GM12878 (cell line): ENCODE data around the gene CD2AP. TPM values are rescaled to one million over a fixed set of nuclear protein-coding genes. Genes with fewer than 3 reads are reported as not detected.

Source experiments
- ATAC-seq: fragments of 200-7000 bp; cut with Tn5 transposase; 3 replicates; pipeline ENCODE4 v1.9.1; 2020; ENCODE audit warnings: mild to moderate bottlenecking, moderate library complexity
- BruUV-seq: library from RNA; stranded (reverse); fragments of 400-500 nt; replicated peaks from 2 replicates; lab custom pipeline; 2021; lab: Mats Ljungman, UMichigan
- CTCF ChIA-PET: fragments of 300-600 bp; sonication (Branson Sonifier 250); formaldehyde crosslinking; extraction: SDS; loops from one replicate; lab custom pipeline; 2021; ENCODE audit warnings: inconsistent platforms; lab: Yijun Ruan, JAX
- POLR2A ChIA-PET: fragments of 350-600 bp; formaldehyde crosslinking; extraction: SDS; loops from one replicate; lab custom pipeline; 2021; ENCODE audit warnings: inconsistent platforms; lab: Charles Lee
- RAD21 ChIA-PET: fragments of 300-600 bp; sonication (Branson Sonifier 250); formaldehyde crosslinking; loops from one replicate; lab custom pipeline; 2023; ENCODE audit warnings: antibody characterized with exemption; ENCODE audit not compliant: unreplicated experiment; lab: Charles Lee
- SMC1A ChIA-PET: fragments of 300-600 bp; sonication (Branson Sonifier 250); formaldehyde crosslinking; loops from one replicate; lab custom pipeline; 2023; ENCODE audit not compliant: unreplicated experiment, uncharacterized antibody; lab: Charles Lee
- DNase-seq: peaks from one replicate; pipeline ENCODE4 v3.0.0-alpha.2; 2011; ENCODE audit warnings: low read depth, low spot score
- FAIRE-seq: peaks from 3 replicates; lab custom pipeline; 2011; peaks lifted over from hg19 to GRCh38; lab: Jason Lieb, UNC
- H2AFZ ChIP-seq: 2 replicates; pipeline ENCODE4 v1.6.0; 2011; ENCODE audit warnings: low read depth, low read length, control low read depth; ENCODE audit not compliant: control insufficient read depth
- H3K27ac ChIP-seq: 2 replicates; pipeline ENCODE4 v1.5.1; 2011; ENCODE audit warnings: control low read depth; ENCODE audit not compliant: control insufficient read depth, insufficient read depth
- H3K27me3 ChIP-seq, 2 experiments: replicated peaks in 1 of 2; 2 replicates each; pipeline versions ENCODE4 v1.6.0 to v1.6.1; 2011; ENCODE audit warnings: low read length in 1 of 2; ENCODE audit not compliant: control insufficient read depth in 2 of 2, insufficient read depth in 2 of 2
- H3K36me3 ChIP-seq, 2 experiments: 2 replicates each; pipeline ENCODE4 v1.5.1; 2011; ENCODE audit warnings: low read length in 1 of 2; ENCODE audit not compliant: control insufficient read depth in 2 of 2, insufficient read depth in 2 of 2
- H3K4me1 ChIP-seq: 2 replicates; pipeline ENCODE4 v1.6.1; 2011; ENCODE audit warnings: mild to moderate bottlenecking, low read length, moderate library complexity, mixed read lengths; ENCODE audit not compliant: control insufficient read depth, insufficient read depth
- H3K4me2 ChIP-seq: 2 replicates; pipeline ENCODE4 v1.6.0; 2011; ENCODE audit warnings: control low read depth; ENCODE audit not compliant: control insufficient read depth, insufficient read depth
- H3K4me3 ChIP-seq: fragments of 200-600 bp; sonication (generic); 2 replicates; pipeline ENCODE4 v1.5.1; 2016
- H3K79me2 ChIP-seq: 2 replicates; pipeline ENCODE4 v1.6.0; 2011; ENCODE audit warnings: low read length; ENCODE audit not compliant: control insufficient read depth, insufficient read depth
- H3K9ac ChIP-seq: 2 replicates; pipeline ENCODE4 v1.8.0; 2011; ENCODE audit warnings: low read length, control low read depth, mixed read lengths; ENCODE audit not compliant: control insufficient read depth, insufficient read depth
- H3K9me3 ChIP-seq: replicated peaks from 3 replicates; pipeline ENCODE4 v1.5.1; 2011; ENCODE audit warnings: mild to moderate bottlenecking, low read length; ENCODE audit not compliant: control insufficient read depth, insufficient read depth
- H4K20me1 ChIP-seq: 2 replicates; pipeline ENCODE4 v1.6.0; 2011; ENCODE audit not compliant: control insufficient read depth, insufficient read depth
- CBFB ChIP-seq: IDR thresholded peaks from 2 replicates; pipeline ENCODE4 v1.6.1; 2016; ENCODE audit warnings: antibody characterized with exemption, low read depth
- MYC ChIP-seq: IDR thresholded peaks from 2 replicates; pipeline ENCODE4 v1.6.1; 2011; ENCODE audit warnings: mild to moderate bottlenecking, low read length, moderate library complexity, inconsistent platforms; ENCODE audit not compliant: insufficient read depth, insufficient replicate concordance, insufficient read length, severe bottlenecking
- NBN ChIP-seq: fragments of 450-650 bp; IDR thresholded peaks from 2 replicates; pipeline ENCODE4 v1.6.1; 2016
- RB1 ChIP-seq: fragments of 450-650 bp; formaldehyde crosslinking; IDR thresholded peaks from 2 replicates; pipeline ENCODE4 v1.6.1; 2017; ENCODE audit warnings: mild to moderate bottlenecking, borderline replicate concordance
- SMC3 ChIP-seq: IDR thresholded peaks from 2 replicates; pipeline ENCODE4 v1.6.1; 2011; ENCODE audit warnings: low read length, improper control_type of control experiment, borderline replicate concordance
- SP1 ChIP-seq: IDR thresholded peaks from one replicate; pipeline ENCODE4 v1.6.1; 2011; ENCODE audit warnings: low read depth, low read length
- YBX1 ChIP-seq: fragments of 450-650 bp; IDR thresholded peaks from 2 replicates; pipeline ENCODE4 v1.6.1; 2016; ENCODE audit warnings: antibody characterized with exemption
- ZNF24 ChIP-seq: fragments of 450-650 bp; IDR thresholded peaks from 2 replicates; pipeline ENCODE4 v1.6.1; 2017; ENCODE audit warnings: antibody characterized with exemption, mild to moderate bottlenecking
- ZZZ3 ChIP-seq: IDR thresholded peaks from 2 replicates; pipeline ENCODE4 v1.6.1; 2011; ENCODE audit warnings: low read depth; ENCODE audit not compliant: control insufficient read depth, insufficient read length
- WGBS: methylation state at CpG from one replicate; pipeline ENCODE4 v1.1.6; 2016; ENCODE audit warnings: low lambda C conversion rate; ENCODE audit not compliant: insufficient replicate concordance, insufficient coverage; ENCODE audit errors: missing lambda C conversion rate; 5-methylcytosine and 5-hydroxymethylcytosine counted together
- in situ Hi-C: fragments of 300-500 bp; cut with MboI; formaldehyde crosslinking; loops from 9 replicates; pipeline ENCODE4 v1.14.3; 2018; ENCODE audit warnings: mixed read lengths
- intact Hi-C: fragments of 100-400 bp; cut with micrococcal nuclease; formaldehyde crosslinking; loops from one replicate; pipeline ENCODE4 v1.14.2; 2022; ENCODE audit not compliant: unreplicated experiment
- polyA plus RNA-seq, 11 experiments: library from polyadenylated mRNA; depleted of rRNA in 4 of 11; unstranded in 6 of 11; stranded (reverse) in 5 of 11; fragments of >200 nt; fragmentation: Nextera tagmentation in 4 of 11; fragmentation: Illumina TruSeq in 1 of 11; extraction: Ambion mirVana in 4 of 11; extraction: Trizol in 1 of 11; gene quantifications; 1 replicate in 1 of 11; 2 replicates in 10 of 11; pipeline versions ENCODE4 v1.2.1 to v1.2.3, GENCODE V29; 2011 to 2016; ENCODE audit warnings: inconsistent platforms in 2 of 11, missing spikeins in 2 of 11, low read depth in 1 of 11
- total RNA-seq, 4 experiments: library from RNA; depleted of rRNA in 3 of 4; stranded (reverse); fragments of >200 nt in 3 of 4; fragmentation: Illumina TruSeq in 1 of 4; extraction: Trizol in 1 of 4; gene quantifications; 2 replicates each; pipeline versions ENCODE4 v1.2.1 to v1.2.3, GENCODE V29; 2013 to 2021
- TF ChIP-seq, protein P1 (sequence below): fragments of 450-650 bp; formaldehyde crosslinking; IDR thresholded peaks from 2 replicates; pipeline ENCODE4 v1.4.0; 2020; ENCODE audit warnings: mild to moderate bottlenecking, moderate library complexity
- TF ChIP-seq, protein P2 (sequence below): fragments of 450-650 bp; IDR thresholded peaks from 2 replicates; pipeline ENCODE4 v1.6.1; 2018; ENCODE audit warnings: borderline replicate concordance, mild to moderate bottlenecking; ENCODE audit not compliant: partially characterized antibody
- TF ChIP-seq, protein P3 (sequence below): fragments of 450-650 bp; IDR thresholded peaks from 2 replicates; pipeline ENCODE4 v1.6.1; 2017; ENCODE audit warnings: mild to moderate bottlenecking, moderate library complexity
- TF ChIP-seq, protein P4 (sequence below): IDR thresholded peaks from 2 replicates; pipeline ENCODE4 v1.6.1; 2011; ENCODE audit warnings: borderline replicate concordance, low read depth, mild to moderate bottlenecking, moderate library complexity, low read length; ENCODE audit not compliant: insufficient read depth, poor library complexity, severe bottlenecking

CD2AP gene
- total and polyA plus RNA-seq, 10 of the 15 experiments (the other 5 are each of a cell fraction or from before 2014, with no cell fraction given), result 5.4 to 46.6 (median 20.9) TPM

DNA sequence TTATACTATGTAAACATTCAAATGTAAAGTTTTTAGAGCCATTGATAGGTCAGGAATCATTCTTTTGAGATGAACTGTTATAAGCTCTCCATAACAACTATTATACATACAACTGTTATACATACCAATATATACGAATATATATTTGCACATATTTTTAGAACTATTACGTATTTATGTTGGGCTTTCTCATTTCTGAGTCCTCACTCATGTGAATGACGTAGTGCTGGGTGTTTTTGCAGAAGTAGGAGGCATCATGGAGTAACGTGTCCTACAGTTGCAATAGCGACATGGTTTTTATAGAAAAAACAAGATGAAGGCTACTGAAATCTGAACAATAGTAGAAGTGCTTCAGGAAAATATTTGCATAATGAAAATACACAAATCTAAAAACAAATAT lies 184.4 kb downstream of the CD2AP start:
- DNase-seq (no peak), ATAC-seq (no peak), FAIRE-seq (no peak)
- in situ Hi-C loops (no loop called here), intact Hi-C loops (no loop called here)
- no peaks in the 10 kb centered on the region for H4K20me1 ChIP-seq
- H3K27ac ChIP-seq, result no peak overlapping the region
- 41% methylated on average over 5 of the region's 5 CpGs for WGBS
- no peak overlapping the region for H2AFZ ChIP-seq
- no peaks in the 10 kb centered on the region; the same call in 2 of the 3 replicates for H3K9me3 ChIP-seq
- BruUV-seq, result no TSS peak
- no peak overlapping the region for H3K9ac ChIP-seq
- H3K36me3 ChIP-seq, result no peaks in the 10 kb centered on the region
- ChIA-PET CTCF (no interaction called here), SMC1A (no interaction called here), RAD21 (no interaction called here), POLR2A (no interaction called here)
- H3K27me3 ChIP-seq, result peaks cover 0 to 9% of the 10 kb centered on the region in 2 experiments; a peak in 2 of 4 replicates
- no peak for TF ChIP-seq CBFB
- TF ChIP-seq SP1, result no peak
- TF ChIP-seq, protein P1, sequence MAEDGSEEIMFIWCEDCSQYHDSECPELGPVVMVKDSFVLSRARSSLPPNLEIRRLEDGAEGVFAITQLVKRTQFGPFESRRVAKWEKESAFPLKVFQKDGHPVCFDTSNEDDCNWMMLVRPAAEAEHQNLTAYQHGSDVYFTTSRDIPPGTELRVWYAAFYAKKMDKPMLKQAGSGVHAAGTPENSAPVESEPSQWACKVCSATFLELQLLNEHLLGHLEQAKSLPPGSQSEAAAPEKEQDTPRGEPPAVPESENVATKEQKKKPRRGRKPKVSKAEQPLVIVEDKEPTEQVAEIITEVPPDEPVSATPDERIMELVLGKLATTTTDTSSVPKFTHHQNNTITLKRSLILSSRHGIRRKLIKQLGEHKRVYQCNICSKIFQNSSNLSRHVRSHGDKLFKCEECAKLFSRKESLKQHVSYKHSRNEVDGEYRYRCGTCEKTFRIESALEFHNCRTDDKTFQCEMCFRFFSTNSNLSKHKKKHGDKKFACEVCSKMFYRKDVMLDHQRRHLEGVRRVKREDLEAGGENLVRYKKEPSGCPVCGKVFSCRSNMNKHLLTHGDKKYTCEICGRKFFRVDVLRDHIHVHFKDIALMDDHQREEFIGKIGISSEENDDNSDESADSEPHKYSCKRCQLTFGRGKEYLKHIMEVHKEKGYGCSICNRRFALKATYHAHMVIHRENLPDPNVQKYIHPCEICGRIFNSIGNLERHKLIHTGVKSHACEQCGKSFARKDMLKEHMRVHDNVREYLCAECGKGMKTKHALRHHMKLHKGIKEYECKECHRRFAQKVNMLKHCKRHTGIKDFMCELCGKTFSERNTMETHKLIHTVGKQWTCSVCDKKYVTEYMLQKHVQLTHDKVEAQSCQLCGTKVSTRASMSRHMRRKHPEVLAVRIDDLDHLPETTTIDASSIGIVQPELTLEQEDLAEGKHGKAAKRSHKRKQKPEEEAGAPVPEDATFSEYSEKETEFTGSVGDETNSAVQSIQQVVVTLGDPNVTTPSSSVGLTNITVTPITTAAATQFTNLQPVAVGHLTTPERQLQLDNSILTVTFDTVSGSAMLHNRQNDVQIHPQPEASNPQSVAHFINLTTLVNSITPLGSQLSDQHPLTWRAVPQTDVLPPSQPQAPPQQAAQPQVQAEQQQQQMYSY (CRISPR knock-in tag), result no peak
- TF ChIP-seq, protein P2, sequence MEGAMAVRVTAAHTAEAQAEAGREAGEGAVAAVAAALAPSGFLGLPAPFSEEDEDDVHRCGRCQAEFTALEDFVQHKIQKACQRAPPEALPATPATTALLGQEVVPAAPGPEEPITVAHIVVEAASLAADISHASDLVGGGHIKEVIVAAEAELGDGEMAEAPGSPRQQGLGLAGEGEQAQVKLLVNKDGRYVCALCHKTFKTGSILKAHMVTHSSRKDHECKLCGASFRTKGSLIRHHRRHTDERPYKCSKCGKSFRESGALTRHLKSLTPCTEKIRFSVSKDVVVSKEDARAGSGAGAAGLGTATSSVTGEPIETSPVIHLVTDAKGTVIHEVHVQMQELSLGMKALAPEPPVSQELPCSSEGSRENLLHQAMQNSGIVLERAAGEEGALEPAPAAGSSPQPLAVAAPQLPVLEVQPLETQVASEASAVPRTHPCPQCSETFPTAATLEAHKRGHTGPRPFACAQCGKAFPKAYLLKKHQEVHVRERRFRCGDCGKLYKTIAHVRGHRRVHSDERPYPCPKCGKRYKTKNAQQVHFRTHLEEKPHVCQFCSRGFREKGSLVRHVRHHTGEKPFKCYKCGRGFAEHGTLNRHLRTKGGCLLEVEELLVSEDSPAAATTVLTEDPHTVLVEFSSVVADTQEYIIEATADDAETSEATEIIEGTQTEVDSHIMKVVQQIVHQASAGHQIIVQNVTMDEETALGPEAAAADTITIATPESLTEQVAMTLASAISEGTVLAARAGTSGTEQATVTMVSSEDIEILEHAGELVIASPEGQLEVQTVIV, result no peak
- TF ChIP-seq SMC3, result no peak
- TF ChIP-seq ZNF24, result no peak
- no peak for TF ChIP-seq RB1
- TF ChIP-seq, protein P3, sequence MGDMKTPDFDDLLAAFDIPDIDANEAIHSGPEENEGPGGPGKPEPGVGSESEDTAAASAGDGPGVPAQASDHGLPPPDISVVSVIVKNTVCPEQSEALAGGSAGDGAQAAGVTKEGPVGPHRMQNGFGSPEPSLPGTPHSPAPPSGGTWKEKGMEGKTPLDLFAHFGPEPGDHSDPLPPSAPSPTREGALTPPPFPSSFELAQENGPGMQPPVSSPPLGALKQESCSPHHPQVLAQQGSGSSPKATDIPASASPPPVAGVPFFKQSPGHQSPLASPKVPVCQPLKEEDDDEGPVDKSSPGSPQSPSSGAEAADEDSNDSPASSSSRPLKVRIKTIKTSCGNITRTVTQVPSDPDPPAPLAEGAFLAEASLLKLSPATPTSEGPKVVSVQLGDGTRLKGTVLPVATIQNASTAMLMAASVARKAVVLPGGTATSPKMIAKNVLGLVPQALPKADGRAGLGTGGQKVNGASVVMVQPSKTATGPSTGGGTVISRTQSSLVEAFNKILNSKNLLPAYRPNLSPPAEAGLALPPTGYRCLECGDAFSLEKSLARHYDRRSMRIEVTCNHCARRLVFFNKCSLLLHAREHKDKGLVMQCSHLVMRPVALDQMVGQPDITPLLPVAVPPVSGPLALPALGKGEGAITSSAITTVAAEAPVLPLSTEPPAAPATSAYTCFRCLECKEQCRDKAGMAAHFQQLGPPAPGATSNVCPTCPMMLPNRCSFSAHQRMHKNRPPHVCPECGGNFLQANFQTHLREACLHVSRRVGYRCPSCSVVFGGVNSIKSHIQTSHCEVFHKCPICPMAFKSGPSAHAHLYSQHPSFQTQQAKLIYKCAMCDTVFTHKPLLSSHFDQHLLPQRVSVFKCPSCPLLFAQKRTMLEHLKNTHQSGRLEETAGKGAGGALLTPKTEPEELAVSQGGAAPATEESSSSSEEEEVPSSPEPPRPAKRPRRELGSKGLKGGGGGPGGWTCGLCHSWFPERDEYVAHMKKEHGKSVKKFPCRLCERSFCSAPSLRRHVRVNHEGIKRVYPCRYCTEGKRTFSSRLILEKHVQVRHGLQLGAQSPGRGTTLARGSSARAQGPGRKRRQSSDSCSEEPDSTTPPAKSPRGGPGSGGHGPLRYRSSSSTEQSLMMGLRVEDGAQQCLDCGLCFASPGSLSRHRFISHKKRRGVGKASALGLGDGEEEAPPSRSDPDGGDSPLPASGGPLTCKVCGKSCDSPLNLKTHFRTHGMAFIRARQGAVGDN, result no peak
- TF ChIP-seq, protein P4, sequence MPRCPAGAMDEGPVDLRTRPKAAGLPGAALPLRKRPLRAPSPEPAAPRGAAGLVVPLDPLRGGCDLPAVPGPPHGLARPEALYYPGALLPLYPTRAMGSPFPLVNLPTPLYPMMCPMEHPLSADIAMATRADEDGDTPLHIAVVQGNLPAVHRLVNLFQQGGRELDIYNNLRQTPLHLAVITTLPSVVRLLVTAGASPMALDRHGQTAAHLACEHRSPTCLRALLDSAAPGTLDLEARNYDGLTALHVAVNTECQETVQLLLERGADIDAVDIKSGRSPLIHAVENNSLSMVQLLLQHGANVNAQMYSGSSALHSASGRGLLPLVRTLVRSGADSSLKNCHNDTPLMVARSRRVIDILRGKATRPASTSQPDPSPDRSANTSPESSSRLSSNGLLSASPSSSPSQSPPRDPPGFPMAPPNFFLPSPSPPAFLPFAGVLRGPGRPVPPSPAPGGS, result no peak
- no peak for TF ChIP-seq NBN
- no peak for TF ChIP-seq ZZZ3
- no peak for TF ChIP-seq MYC
- TF ChIP-seq YBX1, result no peak
- H3K4me3 ChIP-seq, result no peak overlapping the region
- H3K4me1 ChIP-seq, result no peaks in the 10 kb centered on the region
- no peak overlapping the region for H3K4me2 ChIP-seq
- no peaks in the 10 kb centered on the region for H3K79me2 ChIP-seq
